SU-DHL-6 (cell line): ENCODE data around the gene GPR155.

Source experiments
- EZH2phosphoT487 ChIP-seq: fragments of 200-600 bp; sonication (generic), shearing (Covaris generic); conservative IDR thresholded peaks from 2 replicates; pipeline ENCODE4 v1.6.1; 2018; ENCODE audit warnings: mild to moderate bottlenecking, antibody characterized with exemption, low read length, moderate library complexity, mixed read lengths
- TF ChIP-seq, protein P1 (sequence below): fragments of 200-600 bp; sonication (generic); IDR thresholded peaks from one replicate; pipeline ENCODE4 v1.5.1; 2017; ENCODE audit warnings: antibody characterized with exemption, mild to moderate bottlenecking, low read length, moderate library complexity; ENCODE audit not compliant: insufficient read depth, poor library complexity, severe bottlenecking

DNA sequence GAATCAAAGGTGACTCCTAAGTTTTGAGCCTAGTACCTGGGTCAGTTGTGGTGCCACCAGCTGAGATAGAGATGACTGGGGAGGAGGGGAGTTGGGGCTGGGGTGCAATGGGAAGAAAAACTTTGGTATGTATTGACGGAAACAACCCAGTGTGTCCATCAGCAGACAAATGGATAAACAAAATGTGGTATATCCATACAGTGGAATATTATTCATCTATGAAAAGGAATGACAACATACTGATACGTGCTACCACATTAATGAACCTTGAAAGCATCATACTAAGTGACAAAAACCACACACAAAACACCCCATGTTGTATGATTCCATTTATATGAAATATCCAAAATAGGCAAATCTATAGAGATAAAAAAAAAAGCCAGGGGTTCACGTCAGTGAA, 41.1 kb upstream of the GPR155 start:
- TF ChIP-seq, protein P1, sequence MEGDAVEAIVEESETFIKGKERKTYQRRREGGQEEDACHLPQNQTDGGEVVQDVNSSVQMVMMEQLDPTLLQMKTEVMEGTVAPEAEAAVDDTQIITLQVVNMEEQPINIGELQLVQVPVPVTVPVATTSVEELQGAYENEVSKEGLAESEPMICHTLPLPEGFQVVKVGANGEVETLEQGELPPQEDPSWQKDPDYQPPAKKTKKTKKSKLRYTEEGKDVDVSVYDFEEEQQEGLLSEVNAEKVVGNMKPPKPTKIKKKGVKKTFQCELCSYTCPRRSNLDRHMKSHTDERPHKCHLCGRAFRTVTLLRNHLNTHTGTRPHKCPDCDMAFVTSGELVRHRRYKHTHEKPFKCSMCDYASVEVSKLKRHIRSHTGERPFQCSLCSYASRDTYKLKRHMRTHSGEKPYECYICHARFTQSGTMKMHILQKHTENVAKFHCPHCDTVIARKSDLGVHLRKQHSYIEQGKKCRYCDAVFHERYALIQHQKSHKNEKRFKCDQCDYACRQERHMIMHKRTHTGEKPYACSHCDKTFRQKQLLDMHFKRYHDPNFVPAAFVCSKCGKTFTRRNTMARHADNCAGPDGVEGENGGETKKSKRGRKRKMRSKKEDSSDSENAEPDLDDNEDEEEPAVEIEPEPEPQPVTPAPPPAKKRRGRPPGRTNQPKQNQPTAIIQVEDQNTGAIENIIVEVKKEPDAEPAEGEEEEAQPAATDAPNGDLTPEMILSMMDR: no peak
- no peak for TF ChIP-seq EZH2phosphoT487
